ES-I3 (cell line): ENCODE results near the gene DCHS1.

Source experiments
- H3K36me3 ChIP-seq: 2 replicates; pipeline ENCODE4 v1.6.1; 2013; ENCODE audit warnings: mild to moderate bottlenecking, low read length, control low read depth, moderate library complexity; ENCODE audit not compliant: insufficient read depth
- H3K4me1 ChIP-seq: 2 replicates; pipeline ENCODE4 v1.6.1; 2013; ENCODE audit warnings: mild to moderate bottlenecking, control low read depth, low read length; ENCODE audit not compliant: insufficient read depth
- H3K9ac ChIP-seq: 2 replicates; pipeline ENCODE4 v1.6.1; 2013; ENCODE audit warnings: low read depth, mild to moderate bottlenecking, low read length, moderate library complexity
- H3K9me3 ChIP-seq: 2 replicates; pipeline ENCODE4 v1.6.1; 2013; ENCODE audit warnings: mild to moderate bottlenecking, low read length, moderate library complexity; ENCODE audit not compliant: control insufficient read depth, insufficient read depth

Gene DCHS1

GRCh38 chr11:6598555-6598954 lies 57.1 kb downstream of the DCHS1 start:
- Histone ChIP-seq H3K4me1 (peaks cover 7% of the 10 kb centered on the region; the same call in 1 of the 2 replicates), H3K9ac (no peak overlapping the region), H3K9me3 (no peaks in the 10 kb centered on the region), H3K36me3 (peaks cover 10% of the 10 kb centered on the region)

- Histone ChIP-seq H3K9ac (no peak overlapping the region), H3K36me3 (peaks cover 10% of the 10 kb centered on the region), H3K4me1 (no peaks in the 10 kb centered on the region), H3K9me3 (no peaks in the 10 kb centered on the region)
These were observed 59.3 kb downstream of the DCHS1 start for GRCh38 chr11:6596239-6596877.

- Histone ChIP-seq H3K9ac (no peak overlapping the region), H3K36me3 (no peaks in the 10 kb centered on the region; the same call in 1 of the 2 replicates), H3K9me3 (no peaks in the 10 kb centered on the region), H3K4me1 (no peaks in the 10 kb centered on the region)
These were observed 61.4 kb downstream of the DCHS1 start for GRCh38 chr11:6594142-6594768.

GRCh38 chr11:6588018-6588417 lies 67.6 kb downstream of the DCHS1 start:
- H3K9me3 ChIP-seq = no peaks in the 10 kb centered on the region; the same call in 1 of the 2 replicates
- H3K4me1 ChIP-seq = no peaks in the 10 kb centered on the region
- no peak overlapping the region for H3K9ac ChIP-seq
- no peaks in the 10 kb centered on the region; the same call in 1 of the 2 replicates for H3K36me3 ChIP-seq

- no peak overlapping the region for H3K9ac ChIP-seq
- peaks cover 2% of the 10 kb centered on the region; the same call in 1 of the 2 replicates for H3K9me3 ChIP-seq
- no peaks in the 10 kb centered on the region for H3K4me1 ChIP-seq
- H3K36me3 ChIP-seq = no peaks in the 10 kb centered on the region
These were observed 68.2 kb downstream of the DCHS1 start for GRCh38 chr11:6587360-6587953.

- Histone ChIP-seq H3K36me3 (no peaks in the 10 kb centered on the region), H3K4me1 (no peaks in the 10 kb centered on the region), H3K9me3 (peaks cover 2% of the 10 kb centered on the region; the same call in 1 of the 2 replicates), H3K9ac (no peak overlapping the region)
These were observed 68.9 kb downstream of the DCHS1 start for GRCh38 chr11:6586434-6587359.

GRCh38 chr11:6584528-6584927 lies 71.1 kb downstream of the DCHS1 start:
- H3K9me3 ChIP-seq = peaks cover 2% of the 10 kb centered on the region; the same call in 1 of the 2 replicates
- no peaks in the 10 kb centered on the region for H3K4me1 ChIP-seq
- no peaks in the 10 kb centered on the region for H3K36me3 ChIP-seq
- no peak overlapping the region for H3K9ac ChIP-seq

- Histone ChIP-seq H3K4me1 (no peaks in the 10 kb centered on the region), H3K36me3 (no peaks in the 10 kb centered on the region), H3K9me3 (peaks cover 2% of the 10 kb centered on the region; the same call in 1 of the 2 replicates), H3K9ac (no peak overlapping the region)
These were observed 72.0 kb downstream of the DCHS1 start for GRCh38 chr11:6583584-6583983.

- Histone ChIP-seq H3K36me3 (no peaks in the 10 kb centered on the region), H3K9ac (no peak overlapping the region), H3K9me3 (0 out of 2 replicates have a peak, but pooled peaks cover 2% of the 10 kb centered on the region), H3K4me1 (no peaks in the 10 kb centered on the region)
These were observed 75.9 kb downstream of the DCHS1 start for GRCh38 chr11:6579681-6580080.

- H3K9ac ChIP-seq = no peak overlapping the region
- no peaks in the 10 kb centered on the region for H3K36me3 ChIP-seq
- no peaks in the 10 kb centered on the region for H3K4me1 ChIP-seq
- 0 out of 2 replicates have a peak, but pooled peaks cover 2% of the 10 kb centered on the region for H3K9me3 ChIP-seq
These were observed 77.5 kb downstream of the DCHS1 start for GRCh38 chr11:6578134-6578533.

GRCh38 chr11:6576471-6577373 lies 78.9 kb downstream of the DCHS1 start:
- no peak overlapping the region for H3K9ac ChIP-seq
- no peaks in the 10 kb centered on the region for H3K4me1 ChIP-seq
- no peaks in the 10 kb centered on the region for H3K36me3 ChIP-seq
- H3K9me3 ChIP-seq = no peaks in the 10 kb centered on the region

GRCh38 chr11:6574816-6575715 lies 80.5 kb downstream of the DCHS1 start:
- no peaks in the 10 kb centered on the region for H3K36me3 ChIP-seq
- H3K4me1 ChIP-seq = no peaks in the 10 kb centered on the region
- H3K9me3 ChIP-seq = no peaks in the 10 kb centered on the region; the same call in 1 of the 2 replicates
- H3K9ac ChIP-seq = no peak overlapping the region
